NCI-H1092 (cell line): ENCODE measurements around the gene SLC25A10.
"Not testable (repeated sequence)": the region's sequence is repeated elsewhere in the genome, so short reads cannot be mapped to it uniquely, and the experiment has no call there.

Source experiments
- DNase-seq: peaks from one replicate; lab custom pipeline; 2025; lab: John Stamatoyannopoulos, UW

The SLC25A10 gene

GRCh38 chr17:81711814-81712467, at the start of gene SLC25A10:
SLC25A10 (plus strand) TSS chr17:81712284; CDS start chr17:81712427, 143 bp downstream.
- DNase-seq = peak; percentile 73

- no peak for DNase-seq
These were observed 48.0 kb upstream of the SLC25A10 start for GRCh38 chr17:81664051-81664470.

- DNase-seq = no peak
These were observed 46.6 kb upstream of the SLC25A10 start for GRCh38 chr17:81665205-81666091.

- DNase-seq = no peak
These were observed 46.1 kb upstream of the SLC25A10 start for GRCh38 chr17:81666092-81666341.

GRCh38 chr17:81666342-81667191, 45.5 kb upstream of the SLC25A10 start, which contains the start of the genes CCDC137 and OXLD1:
CCDC137 (plus strand) TSS chr17:81666737; CDS start chr17:81666767, 30 bp downstream.
OXLD1 (minus strand) TSS chr17:81666605; CDS start chr17:81666577, 28 bp downstream.
- DNase-seq = peak; percentile 95

- DNase-seq = no peak
These were observed 44.3 kb upstream of the SLC25A10 start for GRCh38 chr17:81667754-81668153.

GRCh38 chr17:81672504-81672903, 39.6 kb upstream of the SLC25A10 start:
- no peak for DNase-seq

GRCh38 chr17:81672954-81673353, 39.1 kb upstream of the SLC25A10 start:
- DNase-seq = no peak

- no peak for DNase-seq
These were observed 38.4 kb upstream of the SLC25A10 start for GRCh38 chr17:81673561-81674258.

- not testable (repeated sequence) for DNase-seq
These were observed 36.4 kb upstream of the SLC25A10 start for GRCh38 chr17:81675515-81676221.

- no peak for DNase-seq
These were observed 35.2 kb upstream of the SLC25A10 start for GRCh38 chr17:81676906-81677305.

- DNase-seq = no peak
These were observed 31.9 kb upstream of the SLC25A10 start for GRCh38 chr17:81680150-81680549.

GRCh38 chr17:81681672-81682071, 30.4 kb upstream of the SLC25A10 start:
- DNase-seq = peak; percentile 69

- no peak for DNase-seq
These were observed 29.4 kb upstream of the SLC25A10 start for GRCh38 chr17:81682565-81683207.

- DNase-seq = no peak
These were observed 28.9 kb upstream of the SLC25A10 start for GRCh38 chr17:81683208-81683583.

GRCh38 chr17:81683584-81684441, 28.3 kb upstream of the SLC25A10 start, which contains the start of the genes ARL16 and HGS:
ARL16 (minus strand) TSS chr17:81683797; CDS start chr17:81683753, 44 bp downstream.
HGS (plus strand) TSS chr17:81684011; CDS start chr17:81684067, 56 bp downstream.
- DNase-seq = peak; percentile 99

- no peak for DNase-seq
These were observed 27.6 kb upstream of the SLC25A10 start for GRCh38 chr17:81684442-81684911.

- no peak for DNase-seq
These were observed 27.0 kb upstream of the SLC25A10 start for GRCh38 chr17:81685108-81685507.

- DNase-seq = no peak
These were observed 25.5 kb upstream of the SLC25A10 start for GRCh38 chr17:81686614-81687013.
